Adrenal gland (tissue), 5 donors: ENCODE measurements around the gene MRNIP.

ENCODE experiments used
- CTCF ChIP-seq, 6 experiments: fragments of 450-650 bp in 4 of 6; fragments of 200-600 bp in 2 of 6; sonication (generic) in 1 of 6; IDR thresholded peaks; 1 replicate in 5 of 6; 2 replicates in 1 of 6; pipeline versions ENCODE4 v1.5.1 to v1.8.0; 2016 to 2021; ENCODE audit warnings: antibody characterized with exemption in 6 of 6, mild to moderate bottlenecking in 2 of 6, moderate library complexity in 1 of 6
- POLR2A ChIP-seq, 2 donors: fragments of 450-650 bp; IDR thresholded peaks; one replicate each; pipeline ENCODE4 v1.6.1; 2017; ENCODE audit warnings: antibody characterized with exemption in 2 of 2, mild to moderate bottlenecking in 2 of 2, moderate library complexity in 1 of 2
- donor health status: DM: no; HTN: no; CAD: no.

DNA sequence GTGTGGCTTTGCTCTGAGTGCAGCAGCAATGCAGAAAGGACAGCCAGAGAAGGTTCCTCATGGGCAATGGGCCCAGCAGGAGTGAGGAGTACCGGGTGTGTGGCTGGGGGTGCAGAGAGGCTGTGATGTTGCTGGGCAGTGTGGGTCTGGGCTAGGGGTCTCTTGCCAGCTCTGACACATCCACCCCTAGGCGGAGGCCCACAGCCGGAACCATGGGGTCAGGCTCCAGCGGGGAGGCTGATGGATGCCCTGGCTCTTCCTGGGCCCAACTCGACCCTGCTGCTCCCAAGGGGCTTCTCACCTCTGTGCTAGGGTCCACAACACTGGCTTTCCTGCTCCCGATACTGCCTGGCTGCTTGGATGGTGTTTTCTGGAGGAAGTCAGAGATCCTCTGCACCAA, 29.2 kb upstream of the MRNIP start:
- TF ChIP-seq CTCF (IDR thresholded peaks at IDR 0.05): no peak
- no peak for TF ChIP-seq POLR2A (IDR thresholded peaks at IDR 0.05)
